NCI-H1048 (cell line): ENCODE results near the gene ENDOU.
"Not testable (repeated sequence)": the region's sequence is repeated elsewhere in the genome, so short reads cannot be mapped to it uniquely, and the experiment has no call there.

Experiments
- DNase-seq: peaks from one replicate; lab custom pipeline; 2025; lab: John Stamatoyannopoulos, UW

ENDOU gene

DNA sequence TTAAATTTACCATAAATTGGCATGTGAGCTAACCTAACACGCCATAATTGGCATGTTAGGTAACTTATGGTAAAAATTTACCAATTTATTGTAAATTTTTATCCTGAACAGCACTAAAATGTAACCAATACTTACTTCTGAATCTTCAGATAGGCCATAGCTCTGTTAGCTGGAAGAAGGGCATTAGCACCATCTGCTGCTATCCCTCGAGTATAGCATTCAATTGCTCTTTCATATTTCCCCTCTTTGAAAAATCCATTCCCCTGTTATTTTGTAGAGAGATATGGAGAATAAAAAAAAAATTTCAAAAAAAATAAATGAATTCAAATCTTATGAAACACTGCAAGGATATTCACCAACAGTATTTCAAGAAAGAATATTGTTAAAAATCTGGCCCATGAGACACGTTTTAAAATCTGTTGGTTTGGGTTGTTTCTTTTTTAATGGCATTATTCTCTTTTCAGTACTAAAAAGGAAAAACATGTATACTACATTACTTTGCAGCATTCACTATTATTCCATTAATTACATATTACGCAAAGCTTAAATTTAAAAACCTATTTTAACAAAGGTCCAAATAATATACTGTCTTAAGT is 38.5 kb downstream of the ENDOU start:
- DNase-seq = no peak

GRCh38 chr12:47679785-47680184 is 45.5 kb downstream of the ENDOU start:
- no peak for DNase-seq

DNA sequence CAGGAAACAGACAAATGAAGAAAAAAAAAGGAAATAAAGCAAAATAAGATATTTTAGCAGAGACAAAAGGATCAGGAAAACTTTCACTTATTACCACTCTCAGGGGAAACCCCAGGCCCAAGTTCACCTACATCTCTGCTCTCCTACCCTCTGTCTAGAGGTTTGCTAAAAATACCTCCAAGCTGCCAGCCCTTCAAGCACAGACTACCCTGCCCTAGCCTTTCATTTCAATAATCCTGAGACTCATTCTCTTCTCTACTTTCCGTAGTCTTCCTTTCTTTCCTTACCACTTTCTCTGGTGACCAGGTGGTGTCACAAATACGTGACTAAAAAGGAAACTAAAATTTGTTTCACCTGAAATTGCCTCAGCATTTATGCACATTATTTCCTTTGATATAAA is 53.2 kb downstream of the ENDOU start:
- no peak for DNase-seq

GRCh38 chr12:47667935-47668334 is 57.4 kb downstream of the ENDOU start:
- not testable (repeated sequence) for DNase-seq
